Breast epithelium (tissue), 4 donors: ENCODE measurements around the gene SMARCAL1. TPM values are rescaled to one million over a fixed set of nuclear protein-coding genes. Genes with fewer than 3 reads are reported as not detected.

Source experiments
- DNase-seq, 2 donors: peaks; one replicate each; pipeline ENCODE4 v3.0.0-alpha.2; 2019; ENCODE audit warnings: low spot score in 2 of 2
- H3K27ac ChIP-seq, 2 donors: fragments of 200-600 bp; sonication (generic) in 1 of 2; one replicate each; pipeline ENCODE4 v1.5.1; 2016 to 2019; ENCODE audit warnings: mild to moderate bottlenecking in 1 of 2
- H3K27me3 ChIP-seq, 2 donors: fragments of 200-600 bp; sonication (generic) in 1 of 2; one replicate each; pipeline versions ENCODE4 v1.5.1 to v1.6.0; 2017 to 2019; ENCODE audit warnings: control low read depth in 1 of 2, mild to moderate bottlenecking in 1 of 2
- H3K36me3 ChIP-seq: fragments of 200-600 bp; one replicate; pipeline ENCODE4 v1.5.1; 2019
- H3K4me1 ChIP-seq, 2 donors: fragments of 200-600 bp; sonication (generic); one replicate each; pipeline ENCODE4 v1.5.1; 2016 to 2019; ENCODE audit warnings: control low read depth in 1 of 2
- H3K4me3 ChIP-seq, 3 donors: fragments of 200-600 bp; sonication (generic); 1 replicate in 2 of 3; 2 replicates in 1 of 3; pipeline ENCODE4 v1.5.1; 2016 to 2019; ENCODE audit warnings: mild to moderate bottlenecking in 3 of 3, moderate library complexity in 2 of 3
- H3K9me3 ChIP-seq, 2 donors: fragments of 200-600 bp; sonication (generic) in 1 of 2; one replicate each; pipeline ENCODE4 v1.5.1; 2016 to 2019; ENCODE audit warnings: control low read depth in 1 of 2
- POLR2A ChIP-seq: fragments of 450-650 bp; IDR thresholded peaks from one replicate; pipeline ENCODE4 v1.6.1; 2016; ENCODE audit warnings: antibody characterized with exemption, mild to moderate bottlenecking, moderate library complexity
- POLR2AphosphoS5 ChIP-seq, 3 donors: sonication (generic); formaldehyde crosslinking; IDR thresholded peaks; one replicate each; pipeline ENCODE4 v1.6.1; 2017; ENCODE audit warnings: antibody characterized with exemption in 3 of 3
- intact Hi-C: fragments of 100-400 bp; cut with DNase I; formaldehyde crosslinking; loops from one replicate; pipeline ENCODE4 v1.15.1; 2023; ENCODE audit warnings: low total_unique reads
- total RNA-seq, 3 donors: library from RNA; depleted of rRNA; stranded (reverse); fragments of >200 nt; gene quantifications; one replicate each; pipeline ENCODE4 v1.1.0, GENCODE V29; 2016
- TF ChIP-seq, protein P1 (sequence below), 3 donors: fragments of 450-650 bp; IDR thresholded peaks; one replicate each; pipeline ENCODE4 v1.5.1; 2016 to 2017; ENCODE audit warnings: antibody characterized with exemption in 3 of 3, mild to moderate bottlenecking in 3 of 3, moderate library complexity in 3 of 3

SMARCAL1 gene
- total RNA-seq, 3 donors from 2014 or later = 12.0 to 28.1 (median 20.6) TPM

DNA sequence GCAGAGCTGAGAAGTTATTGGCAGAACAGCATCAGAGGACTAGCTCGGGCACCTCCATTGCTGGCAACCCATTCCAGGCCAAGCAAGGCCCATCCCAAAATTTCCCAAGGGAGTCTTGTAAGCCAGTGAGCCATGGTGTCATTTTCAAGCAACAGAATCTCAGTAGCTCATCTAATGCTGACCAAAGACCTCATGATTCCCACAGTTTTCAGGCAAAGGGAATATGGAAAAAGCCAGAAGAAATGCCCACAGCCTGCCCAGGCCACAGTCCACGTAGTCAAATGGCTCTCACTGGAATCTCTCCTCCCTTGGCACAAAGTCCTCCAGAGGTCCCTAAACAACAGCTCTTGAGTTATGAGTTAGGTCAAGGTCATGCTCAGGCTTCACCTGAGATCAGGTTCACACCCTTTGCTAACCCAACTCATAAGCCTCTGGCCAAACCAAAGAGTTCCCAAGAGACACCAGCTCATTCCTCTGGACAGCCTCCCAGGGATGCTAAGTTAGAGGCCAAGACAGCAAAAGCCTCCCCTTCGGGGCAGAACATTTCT, 2.6 kb downstream of the SMARCAL1 start:
- Histone ChIP-seq H3K27me3 (no peaks in the 10 kb centered on the region), H3K9me3 (no peaks in the 10 kb centered on the region), H3K4me3 (no peak overlapping the region), H3K27ac (no peak overlapping the region), H3K4me1 (no peaks in the 10 kb centered on the region), H3K36me3 (no peaks in the 10 kb centered on the region)
- DNase-seq = no peak
- TF ChIP-seq, protein P1, sequence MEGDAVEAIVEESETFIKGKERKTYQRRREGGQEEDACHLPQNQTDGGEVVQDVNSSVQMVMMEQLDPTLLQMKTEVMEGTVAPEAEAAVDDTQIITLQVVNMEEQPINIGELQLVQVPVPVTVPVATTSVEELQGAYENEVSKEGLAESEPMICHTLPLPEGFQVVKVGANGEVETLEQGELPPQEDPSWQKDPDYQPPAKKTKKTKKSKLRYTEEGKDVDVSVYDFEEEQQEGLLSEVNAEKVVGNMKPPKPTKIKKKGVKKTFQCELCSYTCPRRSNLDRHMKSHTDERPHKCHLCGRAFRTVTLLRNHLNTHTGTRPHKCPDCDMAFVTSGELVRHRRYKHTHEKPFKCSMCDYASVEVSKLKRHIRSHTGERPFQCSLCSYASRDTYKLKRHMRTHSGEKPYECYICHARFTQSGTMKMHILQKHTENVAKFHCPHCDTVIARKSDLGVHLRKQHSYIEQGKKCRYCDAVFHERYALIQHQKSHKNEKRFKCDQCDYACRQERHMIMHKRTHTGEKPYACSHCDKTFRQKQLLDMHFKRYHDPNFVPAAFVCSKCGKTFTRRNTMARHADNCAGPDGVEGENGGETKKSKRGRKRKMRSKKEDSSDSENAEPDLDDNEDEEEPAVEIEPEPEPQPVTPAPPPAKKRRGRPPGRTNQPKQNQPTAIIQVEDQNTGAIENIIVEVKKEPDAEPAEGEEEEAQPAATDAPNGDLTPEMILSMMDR (IDR thresholded peaks at IDR 0.05) = no peak
- TF ChIP-seq POLR2AphosphoS5 (IDR thresholded peaks at IDR 0.05) = no peak
- no peak for TF ChIP-seq POLR2A
- intact Hi-C loops = no loop called here

DNA sequence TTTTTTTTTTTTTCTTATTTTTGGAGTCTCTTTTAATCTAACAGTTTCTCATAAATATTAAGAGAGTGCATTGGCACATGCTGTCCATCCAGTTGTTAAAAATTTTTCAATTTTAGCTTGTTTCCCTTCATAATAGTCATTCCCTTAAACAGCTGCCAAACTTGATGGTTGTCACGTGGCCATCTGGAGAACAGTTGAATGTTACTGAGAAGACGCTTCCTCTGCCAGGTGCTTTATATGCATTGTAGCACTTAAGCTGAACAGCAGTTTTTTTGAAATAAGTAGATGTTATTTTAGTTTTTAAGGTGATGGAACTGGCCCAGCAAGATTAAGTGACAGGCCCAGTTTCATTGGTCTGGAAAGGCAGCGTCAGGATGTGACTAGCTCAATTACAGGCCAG, 3.3 kb downstream of the SMARCAL1 start:
- H3K27ac ChIP-seq = no peak overlapping the region
- TF ChIP-seq POLR2AphosphoS5 (IDR thresholded peaks at IDR 0.05) (no peak), POLR2A (no peak)
- TF ChIP-seq, protein P1 (IDR thresholded peaks at IDR 0.05) = no peak
- no peaks in the 10 kb centered on the region for H3K27me3 ChIP-seq
- no peak overlapping the region for H3K4me3 ChIP-seq
- H3K9me3 ChIP-seq = no peaks in the 10 kb centered on the region
- no peak for DNase-seq
- H3K4me1 ChIP-seq = no peaks in the 10 kb centered on the region
- H3K36me3 ChIP-seq = no peaks in the 10 kb centered on the region
- intact Hi-C loops = no loop called here

DNA sequence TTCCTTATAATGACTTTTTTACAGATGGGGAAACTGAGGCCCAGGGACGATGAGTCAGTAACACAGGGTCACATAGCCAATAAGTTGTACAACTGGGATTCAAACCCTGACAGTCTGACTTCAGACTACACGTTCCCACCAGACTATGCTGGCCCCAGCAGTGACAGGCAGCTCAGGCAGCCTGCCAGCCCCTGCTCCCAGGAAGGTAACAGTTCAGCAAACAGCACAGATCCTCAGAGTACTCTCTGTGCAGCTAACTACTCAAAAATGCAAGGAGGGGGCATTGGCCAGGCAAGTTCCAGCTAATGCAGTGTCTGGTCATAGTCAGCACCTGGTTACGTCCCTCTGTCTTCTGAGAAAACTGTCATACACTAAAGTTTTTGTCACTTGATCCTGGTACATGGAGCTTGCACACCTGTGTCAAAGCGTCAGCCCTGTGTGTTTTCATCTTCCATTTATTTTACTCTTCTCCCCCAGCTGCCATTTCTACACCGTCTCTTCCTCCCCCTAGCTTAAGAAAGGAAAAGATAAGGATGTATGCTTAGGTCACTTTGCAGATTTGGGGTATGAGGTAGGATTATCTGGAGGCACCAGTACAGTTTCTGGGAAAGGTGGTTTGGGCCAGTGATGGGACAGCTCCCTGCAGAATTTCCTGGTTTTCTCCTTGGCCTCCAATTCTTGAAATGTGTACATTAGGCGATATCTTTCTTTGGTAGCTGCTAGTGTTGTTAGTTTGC, 4.5 kb downstream of the SMARCAL1 start:
- no peak overlapping the region for H3K27ac ChIP-seq
- no peaks in the 10 kb centered on the region for H3K27me3 ChIP-seq
- no peaks in the 10 kb centered on the region for H3K36me3 ChIP-seq
- H3K9me3 ChIP-seq = no peaks in the 10 kb centered on the region
- no peak overlapping the region for H3K4me3 ChIP-seq
- no peaks in the 10 kb centered on the region for H3K4me1 ChIP-seq
- no peak for DNase-seq
- TF ChIP-seq POLR2A (no peak), POLR2AphosphoS5 (IDR thresholded peaks at IDR 0.05) (no peak)
- TF ChIP-seq, protein P1 (IDR thresholded peaks at IDR 0.05) = no peak
- intact Hi-C loops = no loop called here

DNA sequence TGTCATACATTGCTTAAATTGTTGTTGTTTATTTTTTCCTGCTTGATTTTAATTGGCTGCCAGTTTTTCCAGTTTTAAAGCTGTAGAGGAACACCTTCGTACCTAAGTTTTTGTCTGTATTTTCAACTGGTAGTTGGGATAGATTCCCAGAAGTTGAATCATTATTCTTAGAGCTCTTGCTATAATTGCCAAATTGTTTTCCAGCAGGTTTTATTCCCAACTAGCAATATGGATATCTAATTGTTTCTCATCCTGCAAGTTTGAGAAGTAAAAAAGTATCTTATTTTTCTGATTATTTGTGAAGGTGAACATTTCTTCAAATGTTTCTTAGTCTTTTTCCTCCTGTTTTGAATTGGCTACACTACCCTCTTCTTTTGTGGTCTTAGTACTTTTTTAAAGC, 6.7 kb downstream of the SMARCAL1 start:
- H3K27me3 ChIP-seq = no peaks in the 10 kb centered on the region
- H3K9me3 ChIP-seq = no peaks in the 10 kb centered on the region
- H3K36me3 ChIP-seq = no peaks in the 10 kb centered on the region
- no peaks in the 10 kb centered on the region for H3K4me1 ChIP-seq
- TF ChIP-seq POLR2A = no peak
- TF ChIP-seq, protein P1 (IDR thresholded peaks at IDR 0.05) = no peak
- no peak for TF ChIP-seq POLR2AphosphoS5 (IDR thresholded peaks at IDR 0.05)
- DNase-seq = no peak
- H3K4me3 ChIP-seq = no peak overlapping the region
- H3K27ac ChIP-seq = no peak overlapping the region
- intact Hi-C loops = no loop called here

DNA sequence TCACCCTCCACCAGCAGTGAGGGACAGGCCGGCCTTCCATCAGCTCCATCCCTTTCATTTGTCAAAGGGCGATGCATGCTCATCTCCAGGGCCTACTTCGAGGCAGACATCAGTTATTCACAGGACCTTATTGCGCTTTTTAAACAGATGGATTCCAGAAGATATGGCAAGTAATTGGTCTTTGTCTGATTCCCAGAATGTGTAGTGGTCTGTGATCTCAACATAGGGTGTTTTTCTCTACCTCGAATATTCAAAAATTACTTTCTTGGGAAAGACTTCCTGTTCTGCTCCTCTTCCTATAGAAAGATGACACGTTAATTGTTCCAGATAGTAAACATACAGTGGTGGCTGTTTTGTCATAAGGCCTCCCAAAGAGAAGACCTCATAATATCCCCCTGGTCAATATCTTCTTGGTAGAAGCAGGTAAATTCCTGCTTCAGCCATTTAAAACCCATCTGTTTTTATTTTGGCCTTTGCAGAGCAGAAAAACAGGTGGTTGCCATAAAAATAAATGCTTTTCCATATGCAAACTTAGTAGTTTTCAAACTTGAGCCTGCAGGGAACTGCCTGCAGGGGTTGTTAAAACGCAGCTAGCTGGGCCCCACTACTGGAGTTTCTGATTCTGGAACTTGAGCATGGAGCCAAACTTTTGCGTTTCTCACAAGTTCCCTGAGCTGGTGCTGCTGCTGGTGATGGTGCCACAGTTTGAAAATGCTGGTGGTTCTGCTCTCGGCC, 8.2 kb downstream of the SMARCAL1 start:
- no peaks in the 10 kb centered on the region for H3K27me3 ChIP-seq
- H3K9me3 ChIP-seq = peaks cover 0 to 5% of the 10 kb centered on the region in 2 donors
- intact Hi-C loops = no loop called here
- no peaks in the 10 kb centered on the region for H3K4me1 ChIP-seq
- DNase-seq = no peak
- H3K27ac ChIP-seq = no peak overlapping the region
- TF ChIP-seq, protein P1 (IDR thresholded peaks at IDR 0.05) = no peak
- TF ChIP-seq POLR2A = no peak
- TF ChIP-seq POLR2AphosphoS5 (IDR thresholded peaks at IDR 0.05) = no peak
- H3K4me3 ChIP-seq = no peak overlapping the region
- peaks cover 8% of the 10 kb centered on the region for H3K36me3 ChIP-seq
